Upper lobe of left lung (tissue), 4 donors: Measurements from ENCODE around the gene PXN.

Source experiments
- EP300 ChIP-seq, 4 donors: sonication (generic); formaldehyde crosslinking; IDR thresholded peaks; one replicate each; pipeline ENCODE4 v1.5.1; 2017; ENCODE audit warnings: antibody characterized with exemption in 4 of 4, control low read depth in 2 of 4
- POLR2A ChIP-seq, 4 donors: fragments of 450-650 bp; IDR thresholded peaks; one replicate each; pipeline ENCODE4 v1.5.1; 2016 to 2017; ENCODE audit warnings: antibody characterized with exemption in 4 of 4, mild to moderate bottlenecking in 2 of 4
- POLR2AphosphoS5 ChIP-seq, 2 donors: sonication (generic); formaldehyde crosslinking; IDR thresholded peaks; one replicate each; pipeline ENCODE4 v1.5.1; 2017; ENCODE audit warnings: antibody characterized with exemption in 2 of 2
- TF ChIP-seq, protein P1 (sequence below), 6 experiments: fragments of 450-650 bp in 4 of 6; fragments of 200-600 bp in 2 of 6; sonication (generic) in 2 of 6; IDR thresholded peaks; one replicate each; pipeline ENCODE4 v1.5.1; 2016 to 2019; ENCODE audit warnings: antibody characterized with exemption in 6 of 6

DNA sequence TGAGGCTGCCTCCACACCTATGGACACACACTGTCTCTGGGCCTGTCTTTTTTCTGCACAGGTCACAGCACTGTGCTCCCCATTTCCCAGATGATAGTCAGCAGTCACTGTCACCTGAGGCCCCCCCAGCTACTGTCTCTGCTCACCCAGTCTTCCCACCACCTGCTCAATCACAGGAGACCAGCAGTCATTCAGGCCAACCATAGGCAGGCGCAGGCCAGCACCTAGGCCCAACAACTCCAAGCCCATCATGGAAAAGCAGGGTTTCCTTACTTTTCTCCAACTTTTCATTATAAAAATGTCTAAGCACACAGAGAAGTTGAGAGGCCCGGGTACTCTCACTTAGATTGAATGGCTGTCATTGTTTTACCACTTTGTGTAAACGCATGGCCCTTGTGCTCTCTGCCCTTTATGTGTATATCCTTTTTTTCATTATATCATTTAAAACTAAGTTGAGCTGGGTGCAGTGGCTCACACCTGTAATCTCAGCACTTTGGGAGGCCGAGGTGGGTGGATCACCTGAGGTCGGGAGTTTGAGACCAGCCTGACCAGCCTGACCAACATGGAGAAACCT, 7.1 kb downstream of the PXN start:
- TF ChIP-seq, protein P1, sequence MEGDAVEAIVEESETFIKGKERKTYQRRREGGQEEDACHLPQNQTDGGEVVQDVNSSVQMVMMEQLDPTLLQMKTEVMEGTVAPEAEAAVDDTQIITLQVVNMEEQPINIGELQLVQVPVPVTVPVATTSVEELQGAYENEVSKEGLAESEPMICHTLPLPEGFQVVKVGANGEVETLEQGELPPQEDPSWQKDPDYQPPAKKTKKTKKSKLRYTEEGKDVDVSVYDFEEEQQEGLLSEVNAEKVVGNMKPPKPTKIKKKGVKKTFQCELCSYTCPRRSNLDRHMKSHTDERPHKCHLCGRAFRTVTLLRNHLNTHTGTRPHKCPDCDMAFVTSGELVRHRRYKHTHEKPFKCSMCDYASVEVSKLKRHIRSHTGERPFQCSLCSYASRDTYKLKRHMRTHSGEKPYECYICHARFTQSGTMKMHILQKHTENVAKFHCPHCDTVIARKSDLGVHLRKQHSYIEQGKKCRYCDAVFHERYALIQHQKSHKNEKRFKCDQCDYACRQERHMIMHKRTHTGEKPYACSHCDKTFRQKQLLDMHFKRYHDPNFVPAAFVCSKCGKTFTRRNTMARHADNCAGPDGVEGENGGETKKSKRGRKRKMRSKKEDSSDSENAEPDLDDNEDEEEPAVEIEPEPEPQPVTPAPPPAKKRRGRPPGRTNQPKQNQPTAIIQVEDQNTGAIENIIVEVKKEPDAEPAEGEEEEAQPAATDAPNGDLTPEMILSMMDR (IDR thresholded peaks at IDR 0.05), result no peak
- TF ChIP-seq POLR2A (IDR thresholded peaks at IDR 0.05) (no peak), POLR2AphosphoS5 (IDR thresholded peaks at IDR 0.05) (no peak), EP300 (IDR thresholded peaks at IDR 0.05) (no peak)
